HG03103 (cell line): ENCODE data around the gene PLEKHG3.

Experiments
- ATAC-seq: cut with Tn5 transposase; IDR thresholded peaks from one replicate; pipeline ENCODE4 v1.9.1; 2021; ENCODE audit warnings: low read depth; ENCODE audit not compliant: unreplicated experiment

The PLEKHG3 gene

DNA sequence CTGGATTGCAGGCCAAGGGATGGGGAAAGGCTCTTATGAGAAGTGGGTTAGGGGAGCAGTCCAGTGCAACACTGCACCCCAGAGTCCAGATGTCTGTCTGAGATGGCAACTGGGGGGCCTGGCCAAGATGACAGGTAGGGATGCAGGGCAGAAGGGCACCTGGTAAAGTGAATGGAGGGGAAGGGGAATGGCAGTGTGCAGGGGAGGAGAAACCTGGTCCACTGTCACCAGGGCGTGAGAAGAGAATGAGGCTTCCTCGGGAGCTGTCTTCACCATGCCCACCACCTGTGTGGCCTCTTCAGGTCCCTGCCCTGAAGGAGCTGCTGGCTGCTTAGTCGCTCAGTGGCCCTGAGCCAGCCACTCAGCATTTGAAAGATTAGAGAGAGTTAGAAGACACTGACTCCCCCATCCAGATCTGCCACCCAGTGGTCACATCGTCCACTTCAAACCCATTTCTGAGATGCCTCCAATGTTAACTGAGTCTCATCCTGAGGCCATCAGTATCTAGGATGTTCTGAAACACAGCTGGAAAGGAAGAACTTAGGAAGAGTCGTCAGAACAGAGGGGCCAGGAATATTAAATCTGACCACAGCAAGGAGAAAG is 57.3 kb downstream of the PLEKHG3 start:
- ATAC-seq = no peak

DNA sequence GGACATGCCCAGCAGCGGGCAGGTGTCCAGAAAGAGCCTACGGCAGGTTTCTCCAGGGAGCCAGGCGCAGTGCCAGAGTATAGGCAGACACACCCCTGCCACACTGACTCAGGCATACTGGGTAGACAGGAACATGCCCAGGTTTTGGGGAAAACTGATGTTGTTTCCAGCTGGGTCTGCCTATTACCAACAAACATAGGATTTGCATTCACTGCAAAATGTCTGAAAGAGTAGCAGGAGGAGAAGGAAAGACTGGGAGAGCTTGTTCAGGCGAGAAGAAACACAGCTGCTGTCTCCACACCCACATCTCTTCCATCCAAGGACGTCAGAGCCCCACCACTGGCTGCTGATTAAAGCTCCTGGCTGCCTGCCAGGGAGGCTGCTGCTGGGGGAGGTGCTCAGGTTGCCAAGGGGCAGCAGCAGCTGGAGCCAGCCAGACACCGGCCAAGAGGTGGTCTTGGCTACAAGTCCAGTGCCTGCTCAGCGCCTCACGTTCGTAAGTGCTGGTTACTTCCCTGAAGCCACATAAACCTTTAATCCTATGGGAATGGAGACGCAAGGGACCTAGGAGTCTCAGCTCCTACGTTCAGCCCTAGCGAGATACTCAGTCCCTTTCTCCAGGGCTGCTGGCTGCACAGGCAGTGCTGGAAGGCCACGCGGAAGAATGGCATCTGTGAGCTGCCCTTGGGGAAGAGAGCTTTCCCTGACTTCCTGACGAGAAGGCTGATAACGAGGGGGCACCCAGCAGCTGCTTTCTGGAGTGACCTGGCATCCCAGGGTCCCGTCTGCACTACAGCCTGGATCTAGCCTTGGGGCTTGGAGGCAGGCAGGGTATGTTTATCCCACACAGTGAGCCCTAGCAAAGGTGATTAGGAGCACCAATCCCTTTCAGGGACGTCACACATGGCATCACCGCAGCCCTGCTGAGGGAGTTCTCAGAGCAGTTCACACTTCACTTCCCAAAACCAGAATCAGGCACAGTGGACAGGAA is 58.1 kb downstream of the PLEKHG3 start:
- ATAC-seq = no peak

DNA sequence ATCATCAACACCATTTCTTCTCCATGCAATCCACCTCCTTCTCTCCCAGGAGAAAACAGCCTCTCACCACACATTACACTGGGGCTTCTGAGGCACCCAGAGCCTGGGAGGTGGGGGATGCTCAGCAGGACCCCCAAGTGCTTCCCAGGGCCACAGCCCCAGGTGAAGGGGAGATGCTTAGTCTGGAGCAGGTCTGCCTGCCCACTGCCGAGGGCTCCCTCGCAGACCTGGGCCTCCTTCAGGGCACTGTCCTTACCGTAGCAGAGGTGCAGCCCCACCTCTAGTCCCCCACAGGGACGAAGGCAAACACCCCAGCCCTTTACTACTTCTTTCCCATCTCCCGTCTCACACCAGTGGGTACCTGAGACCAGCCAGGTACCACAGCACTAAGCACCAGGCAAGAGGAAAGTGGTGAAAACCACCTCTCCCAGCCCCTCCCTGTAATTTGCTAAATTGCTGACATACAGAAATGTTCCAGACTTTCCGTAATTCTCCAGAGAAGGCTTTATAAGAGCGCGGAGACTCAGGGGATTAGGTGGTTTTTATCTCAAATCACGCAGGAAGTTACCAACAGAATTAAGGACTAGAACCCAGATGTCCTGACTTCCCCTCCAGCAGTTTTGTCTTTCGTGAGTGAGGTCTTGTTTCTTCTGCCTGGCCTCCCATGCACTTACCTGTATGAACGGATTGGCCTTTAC is 59.0 kb downstream of the PLEKHG3 start:
- no peak for ATAC-seq

DNA sequence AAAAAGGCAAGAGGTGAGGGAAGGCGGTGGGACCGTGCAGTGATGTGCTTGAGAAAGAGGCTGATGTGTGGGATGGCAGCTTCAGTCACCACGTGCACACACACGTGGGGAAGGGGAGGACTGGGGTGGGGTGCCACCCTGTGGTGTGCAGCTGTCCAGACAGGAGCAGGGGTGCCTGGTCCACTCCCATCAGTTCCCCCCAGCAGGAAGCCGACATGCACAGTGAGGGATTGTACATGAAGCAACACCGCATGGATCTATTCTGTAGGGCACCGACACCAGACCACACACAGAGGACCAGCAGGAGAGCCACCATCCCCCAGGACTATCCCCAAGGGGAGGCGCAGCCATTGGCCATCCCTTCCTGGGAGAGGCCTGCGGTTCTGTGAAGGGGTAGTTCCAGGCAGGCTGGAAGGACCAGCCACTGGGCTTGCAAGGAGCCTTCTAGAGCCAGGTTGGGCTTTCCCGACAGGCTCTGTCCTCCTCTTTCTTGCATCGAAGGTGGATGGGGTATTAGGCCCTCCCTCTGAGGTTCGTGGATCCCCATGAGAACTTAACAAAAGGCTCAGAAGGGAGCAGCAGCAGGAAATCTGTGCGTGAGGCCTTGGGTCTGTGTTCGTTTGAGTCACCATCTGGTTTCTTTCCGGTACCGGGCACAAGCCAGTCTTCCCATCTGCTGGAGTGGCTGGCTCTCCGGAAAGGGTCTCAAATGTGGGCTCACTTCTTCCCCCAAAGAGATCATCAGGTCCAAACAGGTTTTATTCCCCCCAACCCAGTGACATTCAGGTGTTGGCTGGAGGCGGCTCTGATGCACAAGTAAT is 59.8 kb downstream of the PLEKHG3 start:
- no peak for ATAC-seq

DNA sequence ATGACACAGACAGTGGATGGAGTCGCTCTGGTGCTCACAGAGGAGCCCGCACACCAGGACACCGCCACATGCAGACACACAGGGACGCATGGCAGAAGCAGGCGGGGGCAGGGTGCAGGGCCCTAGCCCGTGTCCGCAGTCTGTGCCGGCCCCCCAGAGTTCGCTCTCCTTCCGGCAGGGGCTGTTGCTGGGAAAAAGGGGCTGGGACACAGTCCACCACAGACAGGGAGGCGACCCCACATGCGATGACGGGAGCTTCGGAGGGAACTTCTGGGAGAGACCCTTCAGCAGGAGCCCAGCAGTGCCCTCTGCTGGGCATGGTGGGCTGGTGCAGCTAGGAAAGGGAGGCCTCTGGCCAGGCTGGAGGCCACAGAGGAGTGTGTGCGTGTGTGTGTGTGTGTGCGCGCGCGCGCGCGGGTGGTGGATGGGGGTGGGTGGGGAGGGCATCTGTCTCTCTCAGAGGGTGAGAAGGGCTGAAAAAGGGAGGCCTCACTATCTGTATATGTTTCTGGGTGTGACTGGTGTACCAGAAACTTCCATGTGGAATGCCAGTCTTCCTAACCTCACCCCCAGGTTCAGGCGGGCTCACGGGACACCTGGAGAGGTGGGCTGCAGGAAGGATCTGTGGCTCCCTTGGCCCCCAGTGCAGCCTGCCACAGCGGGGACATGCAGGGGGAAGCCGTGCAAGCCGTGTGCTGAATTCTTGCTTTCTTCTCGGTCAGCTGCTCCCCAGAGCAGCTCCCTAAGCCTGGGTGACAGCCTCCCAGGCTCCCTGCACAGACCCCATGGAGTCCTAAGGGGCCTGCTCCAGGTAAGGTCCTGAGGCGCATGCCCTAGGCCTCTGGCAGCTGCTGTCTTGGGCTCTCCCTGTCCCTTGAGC is 60.7 kb downstream of the PLEKHG3 start:
- ATAC-seq = peak; percentile 47

DNA sequence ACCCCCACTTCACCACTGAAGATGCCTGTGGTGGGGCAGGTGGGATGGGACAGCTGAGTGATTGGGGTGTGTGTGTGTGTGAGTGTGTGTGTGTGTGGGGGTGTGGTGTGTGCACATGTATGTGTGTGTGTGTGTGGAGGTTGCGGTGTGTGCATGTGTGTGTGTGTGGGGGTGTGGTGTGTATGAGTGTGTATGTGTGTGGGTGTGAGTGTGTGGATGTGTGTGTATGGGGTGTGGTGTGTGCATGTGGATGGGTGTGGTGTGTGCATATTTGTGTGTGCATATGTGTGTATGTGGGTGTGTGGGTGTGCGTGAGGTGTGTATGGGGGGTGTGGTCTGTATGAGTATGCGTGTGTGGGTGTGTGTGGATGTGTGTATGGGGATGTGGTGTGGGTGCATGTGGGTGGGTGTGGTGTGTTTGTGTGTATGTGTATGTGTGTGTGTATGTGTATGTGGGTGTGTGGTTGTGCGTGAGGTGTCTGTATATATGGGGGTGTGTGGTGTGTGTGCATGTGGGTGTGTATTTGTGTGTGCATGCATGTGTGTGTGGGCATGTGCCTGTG is 61.6 kb downstream of the PLEKHG3 start:
- no peak for ATAC-seq

DNA sequence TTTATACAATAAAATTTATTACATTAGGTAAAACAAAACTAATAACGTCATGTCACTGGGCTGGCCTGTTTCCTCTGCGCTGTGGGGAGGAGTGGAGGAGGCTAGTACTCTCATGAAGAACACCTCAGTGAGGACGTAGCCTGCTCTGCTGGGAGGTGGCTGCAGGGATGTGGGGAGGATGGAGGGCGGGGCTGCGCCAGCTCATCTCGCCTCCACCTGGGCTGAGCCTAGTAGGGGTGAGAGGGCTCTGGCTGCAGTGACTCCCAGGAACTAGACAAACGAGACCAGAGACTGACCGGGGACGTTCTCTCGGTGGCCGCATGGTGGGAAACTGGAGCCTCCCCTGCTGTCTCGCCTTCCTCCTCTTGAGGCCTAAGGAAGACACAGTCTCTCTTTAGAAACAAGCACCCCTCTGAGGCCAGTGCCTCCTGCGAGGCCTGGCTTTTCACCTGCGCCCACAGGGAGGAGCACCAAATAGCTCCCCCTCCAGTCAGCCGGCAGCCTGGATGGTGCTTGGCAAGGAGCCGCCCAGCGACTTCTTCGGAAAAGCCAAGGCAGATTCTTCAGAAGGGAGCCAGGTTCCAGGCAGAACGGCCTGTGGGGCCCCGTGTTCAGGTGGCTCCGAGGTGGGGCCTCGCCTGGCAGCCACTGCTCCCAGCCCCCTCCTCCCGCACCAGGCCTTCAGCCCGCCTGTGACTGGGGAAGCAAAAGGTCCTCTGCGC is 62.4 kb downstream of the PLEKHG3 start:
- ATAC-seq = no peak

DNA sequence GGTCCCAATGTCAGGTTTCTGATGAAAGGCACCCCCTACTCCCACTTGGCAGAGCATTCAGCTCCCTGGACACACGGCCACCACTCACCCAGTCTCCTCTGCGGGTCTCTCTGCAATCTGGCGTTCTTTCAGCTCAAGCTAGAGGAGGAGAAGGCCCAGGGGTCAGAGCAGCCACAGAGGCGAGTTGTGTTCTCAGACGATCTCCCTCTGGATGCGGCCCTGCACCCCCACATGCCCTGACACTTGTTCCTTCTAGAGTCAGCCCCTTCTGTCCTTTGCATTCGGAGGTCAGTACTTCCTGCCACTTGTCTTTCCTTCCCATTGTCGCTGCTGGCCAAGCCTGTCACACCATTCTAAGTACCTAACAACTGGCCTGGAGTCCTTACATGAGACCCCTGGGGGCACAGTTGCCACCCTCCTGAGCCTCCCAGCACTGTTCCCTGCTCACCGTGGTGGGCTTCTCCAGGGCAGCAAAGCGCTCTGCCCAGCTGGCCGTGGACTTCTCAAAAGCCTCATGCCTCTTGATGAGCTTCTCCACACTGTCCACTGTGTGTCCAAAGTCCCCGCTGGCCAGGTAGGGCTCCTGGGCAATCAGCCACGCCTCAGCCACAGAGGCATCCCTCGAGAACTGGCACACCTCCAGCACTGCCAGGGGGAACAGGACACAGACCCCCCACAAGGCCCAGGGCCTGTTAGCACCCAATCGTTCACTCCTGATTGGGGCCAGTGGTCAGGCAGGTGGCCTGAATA is 63.2 kb downstream of the PLEKHG3 start:
- ATAC-seq = no peak

DNA sequence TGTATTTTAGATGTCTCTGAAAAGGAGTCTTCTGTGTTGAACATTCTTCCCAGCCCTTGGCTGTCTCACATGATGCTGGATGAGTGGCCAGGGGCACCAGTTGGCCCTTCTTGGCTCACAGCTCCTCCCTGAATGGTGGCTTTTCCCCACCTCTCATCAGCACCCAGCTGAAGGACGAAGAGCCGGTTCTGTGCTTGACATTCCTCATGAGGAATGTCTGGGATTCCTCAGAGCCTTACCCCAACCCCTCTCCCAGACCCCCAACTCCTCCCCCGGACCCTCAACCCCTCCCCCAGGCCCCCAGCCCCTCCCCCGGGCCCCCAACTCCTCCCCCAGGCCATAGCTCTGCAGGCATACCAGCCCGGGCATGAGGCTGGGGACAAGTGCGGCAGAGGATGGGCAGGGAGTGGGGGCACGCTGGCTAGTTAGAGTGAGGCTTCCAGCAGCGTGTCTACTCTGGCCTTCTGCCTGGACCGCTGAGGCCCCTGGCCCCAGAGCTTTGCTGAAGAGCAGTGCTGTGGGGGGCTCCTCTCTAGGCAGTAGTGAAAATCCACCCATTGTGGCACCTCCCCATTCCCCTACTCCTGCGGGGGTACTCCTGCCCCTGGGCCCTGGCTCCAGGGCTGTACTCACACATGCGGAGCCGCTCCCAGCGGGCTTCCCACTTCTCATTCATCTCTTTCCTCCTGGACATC is 64.3 kb downstream of the PLEKHG3 start:
- ATAC-seq = no peak

DNA sequence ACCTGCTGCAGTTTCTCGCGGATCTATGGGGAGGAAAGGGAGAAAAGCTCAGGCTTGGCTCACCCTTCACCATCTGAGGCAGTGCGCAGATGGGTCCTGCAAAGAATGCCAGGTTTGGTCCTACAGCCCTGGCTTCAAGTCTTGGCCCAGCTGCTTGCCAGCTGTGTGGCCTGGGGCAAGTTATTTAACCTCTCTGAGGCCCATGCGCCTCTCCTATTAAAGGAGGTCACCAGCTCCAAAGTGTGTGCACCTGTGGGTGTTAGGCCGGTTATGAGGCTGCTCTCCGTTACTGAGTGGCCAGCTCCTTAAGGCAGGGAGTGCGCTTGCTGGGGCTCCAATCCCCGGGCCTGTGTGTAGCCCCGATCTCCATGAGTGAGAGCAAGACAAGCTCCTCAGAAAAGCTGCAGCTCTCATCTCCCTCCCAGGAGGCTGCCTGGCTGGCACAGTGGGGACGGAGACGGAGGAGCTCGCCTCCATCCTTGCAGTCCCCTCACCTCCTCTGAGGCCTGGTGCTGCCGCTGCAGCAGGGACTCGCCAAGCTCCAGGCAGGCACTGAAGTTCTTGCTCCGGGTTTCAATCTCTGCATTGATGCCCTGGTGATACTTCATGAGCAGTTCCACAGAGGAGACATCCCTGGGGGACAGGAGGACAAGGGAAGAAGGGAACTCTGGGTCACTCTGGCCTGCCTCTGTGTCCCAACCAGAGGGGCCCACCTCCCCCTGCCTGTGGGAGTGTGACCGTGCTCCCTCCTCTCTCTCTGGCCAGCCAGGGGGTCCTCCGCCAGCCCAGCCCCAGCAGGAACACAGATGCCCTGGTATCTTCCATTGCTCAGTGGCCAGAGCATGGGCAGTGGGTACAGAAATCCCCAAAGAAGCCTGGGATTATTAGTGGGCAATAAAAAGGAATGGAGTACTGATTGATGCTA is 65.1 kb downstream of the PLEKHG3 start:
- no peak for ATAC-seq

DNA sequence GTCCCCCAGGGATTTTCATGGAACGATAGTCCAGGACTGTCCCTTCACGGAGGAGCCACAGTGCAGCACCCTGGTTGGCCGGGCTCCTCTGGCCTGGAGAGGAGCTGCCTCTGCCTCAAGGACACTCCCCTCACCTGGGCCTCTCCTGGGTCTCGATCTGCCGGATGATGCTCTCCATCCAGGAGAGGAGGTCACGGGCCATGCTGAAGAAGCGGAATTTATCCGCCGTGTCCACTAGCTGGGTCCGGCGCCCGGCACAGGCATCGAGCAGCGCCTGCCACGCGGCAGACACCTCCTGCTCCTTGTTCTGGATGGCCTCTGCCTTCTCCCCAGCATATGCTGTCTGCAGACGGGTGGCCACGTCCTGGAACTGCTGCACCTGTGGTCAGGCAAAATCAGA is 66.5 kb downstream of the PLEKHG3 start:
- ATAC-seq = no peak

DNA sequence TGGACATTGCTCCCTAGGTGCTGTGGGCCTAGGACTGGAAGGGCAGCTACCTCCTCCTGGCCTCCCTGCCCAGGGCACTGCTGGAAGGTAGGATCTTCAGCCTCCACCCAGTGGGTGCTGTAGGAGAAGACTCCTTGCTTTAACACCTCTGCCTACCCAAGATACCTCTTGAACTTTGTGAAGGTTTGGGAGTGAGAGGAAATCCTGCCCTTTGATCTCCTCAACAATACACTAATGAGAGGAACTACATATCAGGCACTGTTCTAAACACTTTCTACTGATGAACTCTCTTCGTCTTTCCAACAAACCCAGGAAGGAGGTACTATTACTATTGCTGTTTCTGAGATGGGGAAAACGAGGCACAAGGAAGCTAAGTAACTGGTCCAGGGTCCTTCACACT is 66.9 kb downstream of the PLEKHG3 start:
- no peak for ATAC-seq

DNA sequence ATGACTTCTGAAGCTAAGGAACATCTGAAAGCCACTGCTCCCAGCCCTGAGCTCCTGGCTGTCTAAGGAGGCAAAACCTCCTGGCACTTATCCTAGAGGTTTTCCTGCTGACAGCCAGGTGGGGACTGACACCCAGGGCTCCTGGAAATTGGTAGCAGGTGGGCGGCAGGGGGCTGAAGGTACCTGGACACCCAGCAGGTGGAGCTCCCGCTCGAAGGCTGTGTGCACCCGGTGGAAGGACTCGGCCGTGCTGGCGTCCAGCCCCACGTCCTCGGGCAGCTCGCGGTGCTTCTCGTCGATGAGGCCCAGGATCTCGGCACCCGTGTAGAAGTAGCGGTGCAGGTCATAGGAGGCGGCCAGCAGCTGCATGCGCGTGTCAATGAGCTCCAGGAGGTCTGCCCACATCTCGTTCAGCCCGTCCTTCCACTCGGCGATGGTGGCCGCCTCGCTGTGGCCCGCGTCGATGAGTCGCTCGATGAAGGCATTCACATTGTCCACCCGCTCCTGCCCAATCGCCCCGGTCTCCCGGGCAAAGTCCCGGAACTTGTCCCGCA is 68.2 kb downstream of the PLEKHG3 start:
- ATAC-seq = no peak

DNA sequence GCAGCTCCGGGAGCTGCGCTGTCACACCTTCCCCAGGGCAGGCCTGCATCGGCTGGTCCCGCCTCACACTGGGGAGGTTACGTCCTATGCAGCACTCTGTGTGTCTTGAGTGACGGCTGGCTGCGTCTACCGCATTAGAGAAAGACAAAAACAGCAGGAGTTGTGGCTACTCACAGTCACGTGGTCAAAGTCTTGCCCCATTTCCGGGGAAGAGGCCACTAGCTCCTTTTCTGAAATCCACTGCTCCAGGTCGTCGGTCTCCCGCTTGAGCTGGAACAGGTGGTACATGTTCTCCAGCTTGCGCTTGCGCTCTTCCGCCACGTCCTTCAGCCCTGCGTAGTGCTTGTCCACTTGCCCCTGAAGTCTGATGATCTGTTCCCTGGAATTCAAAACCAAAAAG is 68.8 kb downstream of the PLEKHG3 start:
- ATAC-seq = no peak

DNA sequence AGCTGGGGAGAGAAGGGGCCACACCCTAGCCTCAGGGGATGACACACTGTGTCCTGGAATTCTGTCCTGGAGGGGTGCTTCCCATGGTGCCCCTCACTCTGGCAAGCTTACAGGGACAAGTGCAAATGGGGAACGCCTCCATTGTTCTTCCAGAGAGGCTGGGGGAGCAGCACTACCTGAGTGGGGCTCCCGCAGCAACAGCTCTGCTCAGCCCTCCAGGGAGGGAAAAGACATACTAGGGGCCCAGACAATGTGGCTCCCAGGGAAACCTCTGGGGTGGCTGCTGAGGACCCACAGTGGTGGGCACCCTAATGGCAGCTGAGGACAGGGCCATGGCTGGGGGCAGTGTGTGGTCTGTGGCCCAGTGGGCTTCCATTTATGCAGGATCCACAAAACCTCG is 69.4 kb downstream of the PLEKHG3 start:
- ATAC-seq = no peak

DNA sequence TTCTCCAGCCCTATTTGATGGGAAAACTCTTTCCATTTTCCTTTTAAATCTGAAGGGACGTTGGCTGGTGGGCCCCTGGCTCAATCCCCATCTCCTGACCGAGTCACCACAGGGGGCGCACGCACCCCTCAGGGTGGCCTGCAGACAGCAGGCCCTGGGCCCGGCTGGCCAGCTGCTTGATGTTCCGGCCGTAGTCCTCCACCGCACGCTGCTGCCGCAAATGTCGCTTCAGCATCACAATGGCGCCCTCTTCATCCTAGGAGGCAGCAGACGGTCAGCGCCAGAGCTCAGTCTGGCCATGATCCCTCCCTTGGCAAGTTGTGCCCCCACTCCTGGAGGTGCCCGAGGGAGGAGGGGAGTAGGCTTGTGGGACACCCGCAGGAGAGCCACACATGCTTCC is 70.0 kb downstream of the PLEKHG3 start:
- ATAC-seq = no peak
